NCI-H446 treated with DMSO at 0.1 percent for 48 hours (cell line): ENCODE results near the gene SH2B3.

Source experiments
- DNase-seq: peaks from one replicate; lab custom pipeline; 2025; lab: John Stamatoyannopoulos, UW

SH2B3 gene

DNA sequence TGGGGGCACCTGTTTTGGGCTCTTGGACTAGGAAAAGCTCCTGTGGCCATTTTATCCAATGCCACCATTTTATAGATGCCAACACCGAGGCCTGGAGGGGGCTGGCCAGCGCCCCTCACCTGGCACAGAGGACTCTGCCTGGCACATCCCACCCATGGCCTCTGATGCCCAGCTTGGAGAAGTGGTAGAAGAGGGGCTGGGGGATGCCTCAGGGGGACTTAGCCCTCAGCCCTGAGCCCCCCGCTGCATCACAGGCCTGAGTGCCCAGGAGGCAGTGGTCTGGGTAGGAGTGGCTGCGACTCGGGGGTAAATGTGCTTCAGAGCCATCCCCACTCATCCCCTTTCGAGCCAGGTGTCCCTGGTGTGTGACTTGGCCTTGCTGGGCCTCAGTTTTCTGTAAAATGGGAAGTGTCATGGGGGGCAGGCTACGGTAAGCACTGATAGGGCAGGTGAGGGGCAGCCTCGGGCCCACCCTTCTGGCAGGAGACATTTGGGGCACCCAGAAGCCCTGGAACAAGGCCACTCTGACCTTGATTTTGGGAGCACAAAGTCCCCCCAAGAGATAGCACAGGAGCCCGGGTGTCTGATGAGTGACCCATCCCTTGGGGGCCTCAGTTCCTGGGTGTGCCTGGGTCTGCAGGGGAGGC is 22.5 kb downstream of the SH2B3 start:
- no peak for DNase-seq

DNA sequence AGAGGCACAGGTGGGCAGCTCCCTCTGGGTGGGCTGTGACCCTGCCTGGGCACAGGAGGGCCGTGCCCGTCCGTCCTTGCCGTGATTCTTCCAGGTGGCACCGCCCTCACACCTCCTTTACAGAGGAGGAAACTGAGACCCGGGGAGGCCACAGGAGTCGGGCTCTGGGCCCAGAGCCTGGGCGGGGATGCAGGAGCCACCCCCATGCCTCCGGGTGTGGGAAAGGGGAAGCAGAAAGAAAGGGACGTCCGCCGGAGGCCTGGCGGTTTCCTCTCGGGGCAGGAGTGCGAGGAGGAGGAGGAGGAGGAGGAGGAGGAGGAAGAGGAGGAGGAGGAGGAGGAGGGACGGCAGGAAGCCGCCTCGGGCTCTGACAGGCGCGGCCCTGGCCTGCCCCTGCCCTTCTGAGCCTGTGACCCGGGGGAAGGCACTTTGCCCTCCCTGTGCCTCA is 23.0 kb downstream of the SH2B3 start:
- no peak for DNase-seq

DNA sequence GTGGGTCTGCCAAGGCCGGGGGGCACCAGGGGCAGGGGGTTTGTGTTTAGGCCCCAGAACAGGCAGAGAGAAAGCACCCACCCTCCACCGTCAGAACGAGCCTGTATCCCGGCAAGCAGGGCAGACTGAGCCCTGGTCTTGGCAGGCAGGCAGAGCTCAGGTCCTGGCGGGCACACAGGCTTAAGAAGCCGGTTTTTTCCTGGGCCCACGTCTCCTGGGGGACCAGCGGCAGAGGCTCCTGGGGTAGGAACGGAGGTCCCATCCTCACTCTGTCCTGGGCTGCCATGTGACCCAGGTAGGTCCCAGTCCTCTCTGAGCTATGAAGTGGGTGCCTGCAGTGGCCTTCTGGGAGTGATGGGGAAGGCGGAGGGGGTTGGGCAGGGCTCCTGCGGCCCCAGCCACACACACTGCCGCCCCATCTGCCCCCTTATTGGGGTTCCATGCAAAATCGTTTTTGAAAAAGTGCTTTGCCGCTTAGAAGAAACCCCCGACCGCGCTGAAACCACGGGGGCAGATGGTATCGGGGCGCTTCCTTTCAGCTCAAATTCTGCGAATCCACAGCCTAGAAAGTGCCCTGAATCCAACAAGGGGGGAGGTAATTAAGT is 24.2 kb downstream of the SH2B3 start:
- DNase-seq = no peak

DNA sequence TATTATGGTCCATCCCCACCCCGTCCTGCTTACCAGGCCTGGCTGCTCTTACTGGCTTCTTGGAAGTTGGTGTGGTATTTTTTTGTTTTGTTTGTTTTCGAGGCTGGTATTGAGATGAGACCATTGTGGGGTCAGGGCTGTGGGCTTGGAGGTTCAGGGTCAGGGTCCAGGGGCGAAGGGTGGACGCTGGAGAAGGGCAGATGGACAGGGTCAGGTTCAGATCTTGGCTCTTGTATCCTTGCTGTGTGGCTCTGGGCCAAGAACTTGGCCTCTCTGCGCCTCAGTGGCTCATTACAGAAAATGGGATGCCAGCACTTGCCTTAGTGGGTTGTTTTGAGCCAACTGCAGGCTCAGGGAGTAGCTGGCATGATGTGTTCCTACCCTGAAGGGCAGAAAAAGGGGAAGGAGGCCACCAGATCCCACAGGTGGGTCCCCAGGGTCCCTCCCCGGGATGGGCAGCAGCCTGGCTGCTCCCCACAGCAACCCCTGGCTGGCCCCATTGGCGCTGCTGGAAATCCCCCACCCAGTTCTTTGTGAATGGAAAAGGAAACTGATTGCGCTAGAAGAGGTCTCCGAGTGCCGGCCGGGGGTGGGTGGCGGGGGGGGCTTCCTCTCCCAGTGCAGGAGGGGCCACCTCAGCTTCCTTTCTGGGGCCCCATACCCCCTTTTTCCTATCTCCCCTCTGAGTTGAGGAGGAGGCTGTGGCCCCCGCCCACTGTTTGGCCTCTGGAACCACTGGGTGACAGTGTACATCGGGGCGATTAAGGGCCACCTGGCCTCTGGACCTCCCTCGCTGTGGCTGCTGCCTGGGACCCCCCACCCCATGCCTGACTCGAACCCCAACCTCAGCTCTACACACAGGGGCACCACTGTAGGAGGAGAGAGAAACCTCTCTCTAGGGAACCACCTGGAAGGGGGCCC is 25.0 kb downstream of the SH2B3 start:
- DNase-seq = no peak

DNA sequence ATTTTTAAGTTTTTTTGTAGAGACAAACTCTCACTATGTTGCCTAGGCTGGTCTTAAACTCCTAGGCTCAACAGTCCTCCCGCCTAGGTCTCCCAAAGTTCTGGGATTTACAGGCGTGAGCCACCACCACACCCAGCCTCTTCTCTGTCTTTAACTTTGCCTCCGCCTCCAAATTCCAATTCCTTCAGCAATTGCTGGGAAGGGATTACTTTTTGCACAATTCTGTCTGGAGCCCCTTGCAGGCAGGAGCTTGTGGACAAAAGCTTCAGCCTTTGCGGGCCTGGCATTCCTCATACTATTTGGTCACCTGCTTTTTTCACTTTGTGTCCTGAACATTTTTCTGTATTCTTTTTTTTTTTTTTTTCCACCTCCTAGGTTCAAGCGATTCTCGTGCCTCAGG is 26.0 kb downstream of the SH2B3 start:
- DNase-seq = no peak

DNA sequence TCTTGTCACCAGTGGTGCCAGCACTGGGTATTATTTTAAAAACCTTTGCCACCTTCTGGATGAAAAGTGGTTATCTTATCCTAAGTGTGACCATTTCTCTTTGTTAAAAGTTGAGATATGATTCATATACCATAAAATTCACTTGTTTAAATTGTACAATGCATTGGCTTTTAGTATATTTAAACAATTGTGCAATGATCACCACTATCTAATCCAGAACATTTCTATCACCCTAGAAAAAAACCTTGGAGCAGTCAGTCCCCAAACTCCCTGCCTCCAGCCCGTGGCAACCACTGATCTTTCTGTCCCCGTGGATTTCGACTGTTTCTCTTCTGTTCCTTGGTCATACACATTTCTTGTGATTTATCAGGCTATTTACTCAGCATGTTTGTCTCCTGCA is 28.3 kb downstream of the SH2B3 start:
- DNase-seq = no peak

DNA sequence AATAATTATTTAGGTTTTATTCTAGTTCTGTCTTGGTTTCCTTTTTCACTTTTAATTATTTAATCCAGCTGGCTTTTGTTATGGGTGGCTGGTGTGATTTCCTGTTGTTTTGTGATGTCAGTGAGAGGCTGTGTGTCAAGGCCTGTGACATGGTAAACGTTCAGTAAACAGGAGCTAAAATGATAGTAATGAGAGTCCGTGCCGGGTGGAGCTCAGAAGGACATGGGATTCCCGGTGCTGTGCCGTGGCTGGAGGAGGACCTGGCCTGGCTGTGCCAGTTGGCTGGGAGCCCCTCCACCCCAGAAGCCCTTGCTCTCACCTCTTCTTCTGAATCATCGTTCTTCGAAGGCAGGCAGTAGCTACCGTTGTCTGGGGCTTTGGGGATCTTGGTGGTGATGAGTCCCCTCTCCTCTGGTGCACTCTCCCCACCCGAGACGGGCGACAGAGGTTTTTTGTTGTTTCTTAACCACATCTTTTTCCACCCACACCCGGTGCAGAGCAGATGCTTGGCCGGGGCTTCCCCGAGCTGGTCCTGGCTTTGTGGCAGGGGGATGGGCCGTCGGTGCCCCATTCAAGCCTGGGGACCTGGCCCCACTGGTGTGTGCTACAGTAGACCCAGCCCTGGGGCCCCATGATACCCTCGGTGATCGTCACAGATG is 29.1 kb downstream of the SH2B3 start:
- no peak for DNase-seq

DNA sequence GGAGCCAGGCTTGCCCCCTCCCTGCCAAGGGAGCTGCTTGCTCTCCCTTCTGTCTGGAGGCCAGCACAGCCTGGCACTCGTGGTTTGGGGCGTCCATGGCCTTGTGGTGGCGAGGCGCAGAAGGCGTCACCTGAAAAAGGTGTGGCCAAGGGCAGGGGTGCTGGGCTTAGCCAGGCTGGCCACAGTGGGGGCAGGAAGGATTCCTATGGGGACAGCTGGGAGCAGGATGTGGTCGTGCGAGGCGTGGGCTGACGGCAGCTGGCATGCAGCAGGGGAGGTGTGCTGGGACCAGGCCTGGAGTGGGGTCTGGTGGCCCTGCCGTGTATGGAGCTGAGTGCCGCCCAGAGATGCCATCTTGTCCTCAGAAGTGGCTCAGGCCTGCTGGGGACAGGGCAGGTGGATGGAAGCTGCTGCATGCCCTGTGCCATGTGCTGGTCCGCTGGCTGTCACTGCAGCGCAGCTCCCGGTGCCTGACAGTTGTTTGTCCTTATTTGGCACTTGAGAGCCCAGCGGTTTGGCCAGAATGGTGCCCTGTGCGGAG is 30.0 kb downstream of the SH2B3 start:
- DNase-seq = no peak

DNA sequence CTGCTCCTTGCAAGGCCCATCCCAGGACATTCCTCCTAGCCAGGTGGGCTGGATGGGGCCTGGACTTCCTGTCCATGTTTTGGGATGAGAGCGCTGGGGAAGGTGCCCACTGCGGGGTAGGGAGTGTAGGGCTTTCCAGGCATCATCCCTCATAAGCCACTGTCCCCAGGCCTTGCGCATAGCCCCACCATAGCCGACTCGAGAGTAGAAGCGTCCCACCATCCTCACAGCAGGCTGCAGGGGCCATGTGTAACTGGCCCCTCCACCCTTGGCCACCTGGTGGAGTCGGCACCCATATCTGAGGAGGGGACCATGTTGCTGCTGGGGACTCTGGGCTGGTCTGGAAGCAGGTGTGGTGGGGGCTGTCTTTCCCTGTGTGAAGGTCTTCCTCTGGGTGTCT is 30.5 kb downstream of the SH2B3 start:
- DNase-seq = no peak

DNA sequence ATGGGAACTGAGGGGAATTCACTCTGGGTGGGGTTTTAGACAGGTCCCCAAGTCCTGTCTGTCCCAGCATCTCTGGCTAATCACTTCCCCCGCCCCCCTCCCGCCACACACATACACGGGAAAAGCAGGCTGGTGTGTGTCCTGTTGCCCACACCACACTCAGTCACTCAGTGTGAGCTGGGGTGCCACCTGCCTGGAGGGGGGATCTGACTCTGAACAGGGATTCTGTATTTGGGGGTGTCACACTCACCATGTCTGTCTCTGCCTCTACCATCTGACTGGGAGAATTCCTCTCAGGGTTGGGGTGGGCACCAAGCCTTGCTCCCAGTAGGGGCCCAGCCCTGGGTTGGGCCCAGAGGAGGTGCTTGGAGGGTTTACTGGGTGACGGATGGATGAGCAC is 31.1 kb downstream of the SH2B3 start:
- no peak for DNase-seq

DNA sequence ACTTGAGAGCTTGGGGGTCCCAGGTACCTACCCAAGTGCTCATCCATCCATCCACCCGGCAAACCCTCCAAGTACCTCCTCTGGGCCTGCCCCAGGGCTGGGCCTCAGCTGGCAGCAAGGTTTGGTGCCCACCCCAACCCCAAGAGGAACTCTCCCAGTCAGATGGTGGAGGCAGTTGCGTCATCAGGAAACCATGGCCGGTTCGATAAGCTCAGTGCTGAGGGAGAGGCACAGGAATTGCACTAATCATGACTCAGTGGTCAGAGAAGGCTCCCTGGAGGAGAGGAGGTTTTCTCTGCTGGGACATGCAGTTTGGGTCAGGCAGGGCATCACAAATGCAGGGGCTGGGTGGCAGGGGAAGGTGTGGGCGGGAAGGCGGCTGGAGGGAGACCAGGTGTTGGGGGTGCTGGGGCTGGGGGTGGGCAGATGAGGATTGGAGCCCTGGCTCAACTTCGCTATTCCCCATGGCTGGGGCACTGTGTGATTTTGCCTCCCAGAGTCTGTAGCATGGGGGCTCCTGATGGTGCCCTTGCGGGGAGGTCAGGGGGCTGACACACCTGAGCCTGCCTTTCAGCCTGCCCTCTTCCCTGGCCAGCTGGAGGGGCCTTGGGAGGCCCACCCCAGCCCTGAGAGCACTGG is 32.2 kb downstream of the SH2B3 start:
- no peak for DNase-seq

DNA sequence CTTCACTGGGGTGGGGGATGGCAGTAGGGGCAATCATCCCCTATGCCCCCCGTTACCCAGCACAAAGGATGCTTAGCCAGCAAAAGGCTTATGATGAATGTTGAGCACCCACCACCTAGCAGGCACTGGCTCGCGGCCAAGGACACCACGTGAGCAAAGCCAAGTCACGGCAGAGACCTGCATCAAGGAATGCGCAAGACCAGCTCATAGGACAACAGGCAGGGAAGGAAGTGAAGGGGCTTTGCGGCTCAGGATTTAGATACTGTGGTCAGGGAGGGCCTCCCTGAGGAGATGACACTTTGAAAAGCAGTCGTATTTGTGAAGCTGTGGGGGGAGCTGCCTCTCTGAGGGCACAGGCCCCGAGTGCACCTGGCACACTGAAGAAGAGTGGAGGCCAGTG is 32.8 kb downstream of the SH2B3 start:
- DNase-seq = no peak

DNA sequence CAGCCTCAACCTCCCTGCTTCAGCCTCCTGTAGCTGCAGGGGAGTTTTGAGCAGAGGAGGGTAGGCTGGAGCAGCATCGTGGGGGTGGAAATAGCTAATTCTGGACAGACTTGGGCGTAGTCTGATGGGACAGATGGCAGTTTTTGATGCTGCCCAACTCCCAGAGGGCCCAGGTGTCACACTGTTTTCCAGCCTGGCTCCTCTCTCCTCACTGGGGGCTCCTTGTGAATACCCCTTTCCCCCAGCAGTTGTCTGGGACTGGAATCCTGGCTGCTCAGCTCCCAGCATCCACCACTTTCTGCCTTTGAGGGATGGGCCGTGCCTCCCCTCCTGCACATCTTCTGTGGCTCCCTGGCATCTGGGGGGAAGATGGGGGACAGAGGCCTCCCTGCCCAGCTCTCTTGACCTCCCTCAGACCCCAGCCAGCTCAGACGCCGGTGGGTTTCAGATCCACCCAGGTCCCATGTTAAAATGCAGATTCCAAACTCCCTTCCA is 34.0 kb downstream of the SH2B3 start:
- DNase-seq = no peak

DNA sequence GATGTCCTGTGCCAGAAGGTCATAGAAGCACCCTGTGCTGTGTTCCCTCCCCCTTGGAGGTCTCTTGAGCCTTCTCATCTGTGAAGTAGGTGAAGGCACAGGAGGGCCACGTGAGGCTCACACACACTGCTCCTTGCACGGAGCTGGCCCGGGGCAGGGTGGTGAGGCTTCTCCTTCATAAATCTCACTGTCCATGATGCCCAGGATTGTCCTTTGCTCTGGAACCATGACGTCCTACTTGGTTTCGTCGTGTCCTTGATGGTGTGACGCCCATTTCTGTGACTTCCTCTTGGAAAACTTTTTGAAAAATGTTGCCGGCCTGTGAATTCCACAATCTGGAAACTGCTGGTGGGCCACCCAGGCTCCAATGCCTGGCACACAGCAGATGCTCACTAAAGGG is 34.4 kb downstream of the SH2B3 start:
- DNase-seq = no peak

DNA sequence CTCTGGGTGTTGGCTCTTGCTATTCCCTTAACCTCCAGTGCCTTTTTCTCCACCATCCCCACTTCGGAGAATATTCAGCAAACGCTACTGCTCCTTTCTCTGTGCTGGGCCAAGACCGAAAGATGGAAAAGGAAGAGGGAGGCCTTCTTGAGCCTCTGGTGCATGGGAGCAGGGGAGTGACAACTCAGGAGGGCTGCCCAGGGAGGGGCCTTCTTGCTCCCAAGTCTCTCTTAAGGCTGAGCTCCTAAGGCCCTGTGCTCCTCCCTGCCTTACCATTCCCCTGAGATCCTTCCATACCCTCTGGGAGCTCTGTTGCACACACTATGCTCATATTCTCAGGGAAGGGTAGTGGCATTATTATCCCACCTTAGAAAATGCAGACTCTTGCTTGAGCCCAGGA is 34.9 kb downstream of the SH2B3 start:
- DNase-seq = no peak

DNA sequence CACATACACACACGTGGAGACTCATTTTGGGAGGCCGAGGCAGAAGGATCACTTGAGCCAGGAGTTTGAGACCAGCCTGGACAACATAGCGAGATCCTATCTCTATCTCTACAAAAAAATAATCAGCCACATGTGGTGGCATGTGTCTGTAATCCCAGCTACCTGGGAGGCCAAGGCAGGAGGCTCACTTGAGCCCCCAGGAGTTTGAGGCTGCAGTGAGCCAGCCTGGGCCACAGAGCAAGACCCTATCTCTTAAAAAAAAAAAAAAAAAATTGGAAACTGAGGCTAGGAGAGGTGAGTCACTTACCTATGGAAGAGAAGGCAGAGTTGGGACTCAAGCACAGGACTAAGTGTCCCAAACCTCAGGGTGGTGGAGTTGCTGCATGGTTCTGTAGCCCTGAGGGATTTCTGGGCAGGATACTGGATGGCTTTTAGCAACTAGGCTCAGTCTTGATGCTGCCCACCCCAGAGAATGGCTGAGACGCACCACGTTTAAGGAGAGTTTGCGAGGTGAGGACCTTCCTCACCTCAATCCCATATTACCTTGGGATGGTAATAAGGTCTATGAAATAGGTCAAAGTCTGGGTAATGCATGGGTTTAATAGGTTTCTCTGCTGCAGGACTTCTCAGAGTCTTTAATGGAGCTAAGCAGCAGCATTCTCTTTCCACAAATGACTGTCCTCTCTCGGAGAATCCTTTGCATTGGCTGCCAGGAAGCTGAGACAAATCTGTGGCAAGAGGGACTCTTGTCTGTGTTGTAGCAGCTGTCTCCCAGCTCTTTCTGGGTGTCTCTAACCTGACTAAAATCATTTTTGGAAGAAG is 35.6 kb downstream of the SH2B3 start:
- DNase-seq = no peak

DNA sequence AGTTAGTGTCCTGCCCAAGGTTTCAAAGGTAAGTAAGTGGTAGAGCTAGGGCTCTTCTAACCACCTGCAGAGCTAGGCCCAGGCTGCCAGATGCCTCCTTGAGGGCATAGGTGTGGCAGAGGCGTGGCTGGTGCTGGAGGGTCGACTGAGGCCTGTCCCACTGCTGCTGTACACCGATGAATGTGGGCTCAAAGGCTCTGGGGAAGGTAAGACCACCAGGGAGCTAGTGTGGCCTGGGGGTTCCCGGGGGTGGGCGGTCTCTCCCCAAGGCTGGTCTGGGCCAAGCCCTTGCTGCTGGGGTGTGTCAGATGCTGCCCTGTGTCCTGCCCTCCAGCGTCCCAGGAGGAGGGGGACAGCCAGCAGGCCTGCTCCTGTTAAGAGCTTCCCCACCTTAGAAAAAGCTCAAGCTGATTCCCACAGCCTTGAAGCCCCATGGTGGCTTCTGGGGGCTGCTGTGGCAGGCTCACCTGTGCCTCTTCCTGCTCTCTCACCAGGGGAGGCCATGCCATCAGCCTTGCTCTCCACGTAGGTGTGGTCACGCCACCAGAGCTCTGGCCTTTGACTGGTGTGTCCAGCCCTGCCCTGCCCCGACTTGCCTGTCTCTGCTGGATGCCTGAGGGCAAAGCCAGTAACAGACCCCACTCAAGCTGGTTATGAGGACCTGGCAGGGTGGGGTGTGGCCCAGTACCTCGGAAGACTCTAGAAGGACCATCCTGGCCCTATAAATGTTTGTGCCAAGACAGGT is 36.8 kb downstream of the SH2B3 start:
- no peak for DNase-seq

DNA sequence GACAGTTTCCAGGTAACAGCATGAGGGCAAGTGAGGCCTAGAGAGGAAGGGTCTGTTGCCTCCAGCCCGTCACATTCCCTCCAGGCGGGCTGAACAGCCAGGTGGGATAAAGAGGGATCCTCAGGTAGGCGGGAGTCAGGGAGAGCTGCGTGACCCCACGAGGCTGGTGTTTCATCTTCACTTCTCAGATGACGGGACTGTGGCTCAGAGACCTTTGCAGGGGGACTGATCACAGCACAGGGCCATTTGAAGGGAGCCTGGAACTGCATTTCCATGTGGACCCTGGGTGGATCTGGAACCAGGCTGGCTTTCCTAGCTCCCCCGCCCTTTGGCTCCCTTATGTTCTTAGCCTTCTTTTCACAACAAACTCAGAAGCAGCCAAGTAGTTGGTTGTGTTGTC is 37.4 kb downstream of the SH2B3 start:
- no peak for DNase-seq

DNA sequence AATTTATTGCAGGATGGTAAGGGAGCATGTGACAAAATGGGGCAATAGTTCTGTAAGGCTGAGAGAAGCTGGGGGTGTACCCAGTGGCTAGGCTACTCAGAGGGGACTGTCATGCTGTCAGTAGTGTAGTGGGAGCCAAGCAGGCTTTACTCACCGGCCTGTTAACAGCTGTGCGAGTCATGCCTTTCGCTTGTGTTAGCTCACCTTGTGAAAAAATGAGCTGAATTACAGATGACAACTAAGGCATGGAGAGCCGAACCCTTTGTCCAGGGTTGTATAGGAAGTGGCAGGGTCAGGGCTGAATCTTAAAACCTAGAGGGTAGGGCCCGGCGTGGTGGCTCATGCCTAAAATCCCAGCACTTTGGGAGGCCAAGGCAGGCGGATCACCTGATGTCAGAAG is 37.9 kb downstream of the SH2B3 start:
- DNase-seq = no peak

DNA sequence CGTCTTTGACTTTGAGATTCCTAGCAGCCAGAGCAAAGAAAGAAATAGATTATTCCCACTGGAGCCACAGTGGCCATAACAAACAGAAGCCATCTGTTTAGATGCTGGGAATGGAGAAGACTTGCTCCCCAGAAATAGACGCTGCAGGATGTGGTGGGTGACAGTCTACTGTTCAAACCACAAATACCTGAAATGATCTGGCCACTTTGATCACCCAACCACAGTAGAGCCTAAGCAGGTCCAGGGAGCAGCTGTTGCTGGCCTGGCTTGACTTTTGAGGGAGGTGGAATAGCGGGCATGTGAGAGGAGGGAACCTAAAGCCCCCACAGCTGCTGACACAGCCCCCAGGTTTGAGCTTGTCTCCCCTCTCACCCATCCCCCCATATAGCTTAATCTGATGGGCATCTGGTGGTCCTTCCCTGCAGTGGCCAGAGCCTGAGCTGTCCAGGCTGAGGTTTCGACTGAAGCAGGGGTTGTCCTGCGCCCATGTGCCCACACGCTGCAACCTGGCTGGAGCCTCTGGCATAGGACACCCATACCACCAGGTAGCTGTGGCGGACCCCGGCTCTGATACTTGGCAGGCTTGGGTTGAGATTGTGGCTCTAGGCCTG is 38.7 kb downstream of the SH2B3 start:
- no peak for DNase-seq
